Right atrium auricular region (tissue), 2 donors: ENCODE results near the gene ZNF860. TPM values are rescaled to one million over a fixed set of nuclear protein-coding genes. Genes with fewer than 3 reads are reported as not detected.
A peak's percentile ranks its signal among the peaks of the same experiment; 100 is the strongest.

Experiments used
- DNase-seq: peaks from one replicate; pipeline ENCODE4 v3.0.0-alpha.2; 2019; ENCODE audit warnings: low spot score
- H3K27ac ChIP-seq, 2 donors: fragments of 200-600 bp; sonication (generic); 1 replicate in 1 of 2; 2 replicates in 1 of 2; pipeline ENCODE4 v1.5.1; 2016 to 2019
- H3K27me3 ChIP-seq, 2 donors: fragments of 200-600 bp; sonication (generic); one replicate each; pipeline versions ENCODE4 v1.5.1 to v1.6.0; 2017 to 2019
- H3K36me3 ChIP-seq: fragments of 200-600 bp; sonication (generic); one replicate; pipeline ENCODE4 v1.5.1; 2016
- H3K4me1 ChIP-seq, 2 donors: fragments of 200-600 bp; sonication (generic); one replicate each; pipeline versions ENCODE4 v1.5.1 to v1.6.0; 2017 to 2019
- H3K4me3 ChIP-seq, 2 donors: fragments of 200-600 bp; sonication (generic); 1 replicate in 1 of 2; 2 replicates in 1 of 2; pipeline ENCODE4 v1.5.1; 2017 to 2019; ENCODE audit warnings: mild to moderate bottlenecking in 1 of 2, moderate library complexity in 1 of 2
- H3K9me3 ChIP-seq, 2 donors: fragments of 200-600 bp; sonication (generic); one replicate each; pipeline ENCODE4 v1.5.1; 2019
- total RNA-seq, 2 donors: library from RNA; depleted of rRNA; stranded (reverse); fragments of >200 nt; gene quantifications; one replicate each; pipeline ENCODE4 v1.1.0, GENCODE V29; 2016
- TF ChIP-seq, protein P1 (sequence below), 2 donors: fragments of 200-600 bp; sonication (generic); IDR thresholded peaks; one replicate each; pipeline ENCODE4 v1.5.1; 2019; ENCODE audit warnings: antibody characterized with exemption in 2 of 2

ZNF860 gene
- total RNA-seq, 2 donors from 2014 or later: 0.28 TPM; not detected in 1

DNA sequence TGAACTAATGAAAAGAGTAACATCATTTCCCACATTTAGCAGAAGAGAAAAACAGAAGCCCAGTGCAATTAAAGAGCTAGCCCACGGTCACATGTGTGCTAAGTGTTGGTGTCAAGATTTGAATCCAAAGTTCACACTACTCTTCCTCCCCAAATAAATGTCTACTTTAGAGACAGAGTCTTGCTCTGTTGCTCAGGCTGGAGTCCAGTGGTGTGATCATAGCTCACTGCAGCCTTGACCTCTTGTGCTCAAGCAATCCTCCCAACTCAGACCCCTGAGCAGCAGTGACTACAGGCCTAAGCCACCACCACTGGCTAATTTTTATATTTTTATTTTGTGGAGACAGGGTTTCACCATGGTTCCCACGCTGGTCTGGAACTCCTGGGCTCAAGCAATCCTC, 5.2 kb upstream of the ZNF860 start:
- Histone ChIP-seq H3K4me1 (peaks cover 0 to 25% of the 10 kb centered on the region in 2 donors), H3K9me3 (no peaks in the 10 kb centered on the region), H3K27ac (no peak overlapping the region), H3K36me3 (no peaks in the 10 kb centered on the region), H3K27me3 (no peaks in the 10 kb centered on the region), H3K4me3 (no peak overlapping the region)
- DNase-seq: no peak
- TF ChIP-seq, protein P1, sequence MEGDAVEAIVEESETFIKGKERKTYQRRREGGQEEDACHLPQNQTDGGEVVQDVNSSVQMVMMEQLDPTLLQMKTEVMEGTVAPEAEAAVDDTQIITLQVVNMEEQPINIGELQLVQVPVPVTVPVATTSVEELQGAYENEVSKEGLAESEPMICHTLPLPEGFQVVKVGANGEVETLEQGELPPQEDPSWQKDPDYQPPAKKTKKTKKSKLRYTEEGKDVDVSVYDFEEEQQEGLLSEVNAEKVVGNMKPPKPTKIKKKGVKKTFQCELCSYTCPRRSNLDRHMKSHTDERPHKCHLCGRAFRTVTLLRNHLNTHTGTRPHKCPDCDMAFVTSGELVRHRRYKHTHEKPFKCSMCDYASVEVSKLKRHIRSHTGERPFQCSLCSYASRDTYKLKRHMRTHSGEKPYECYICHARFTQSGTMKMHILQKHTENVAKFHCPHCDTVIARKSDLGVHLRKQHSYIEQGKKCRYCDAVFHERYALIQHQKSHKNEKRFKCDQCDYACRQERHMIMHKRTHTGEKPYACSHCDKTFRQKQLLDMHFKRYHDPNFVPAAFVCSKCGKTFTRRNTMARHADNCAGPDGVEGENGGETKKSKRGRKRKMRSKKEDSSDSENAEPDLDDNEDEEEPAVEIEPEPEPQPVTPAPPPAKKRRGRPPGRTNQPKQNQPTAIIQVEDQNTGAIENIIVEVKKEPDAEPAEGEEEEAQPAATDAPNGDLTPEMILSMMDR (IDR thresholded peaks at IDR 0.05): no peak

DNA sequence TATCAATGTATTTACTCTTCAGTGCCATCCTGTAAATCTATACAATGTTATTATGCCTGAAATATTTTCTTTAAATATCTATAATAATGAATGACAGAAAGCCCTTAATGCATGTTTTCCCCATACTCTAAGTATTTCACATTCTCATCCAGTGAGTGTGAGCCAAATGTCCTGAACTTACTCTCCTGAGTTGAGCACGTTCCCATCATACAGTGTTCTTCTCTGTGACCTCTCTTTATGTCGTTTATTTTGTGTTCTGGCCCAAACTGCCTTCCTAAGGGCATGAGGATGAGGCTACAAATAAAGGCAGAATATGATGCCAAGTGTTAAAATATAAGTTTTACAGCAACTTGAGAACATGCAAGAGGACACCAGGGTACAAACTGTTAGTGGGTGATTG, 3.8 kb upstream of the ZNF860 start:
- TF ChIP-seq, protein P1 (IDR thresholded peaks at IDR 0.05): no peak

DNA sequence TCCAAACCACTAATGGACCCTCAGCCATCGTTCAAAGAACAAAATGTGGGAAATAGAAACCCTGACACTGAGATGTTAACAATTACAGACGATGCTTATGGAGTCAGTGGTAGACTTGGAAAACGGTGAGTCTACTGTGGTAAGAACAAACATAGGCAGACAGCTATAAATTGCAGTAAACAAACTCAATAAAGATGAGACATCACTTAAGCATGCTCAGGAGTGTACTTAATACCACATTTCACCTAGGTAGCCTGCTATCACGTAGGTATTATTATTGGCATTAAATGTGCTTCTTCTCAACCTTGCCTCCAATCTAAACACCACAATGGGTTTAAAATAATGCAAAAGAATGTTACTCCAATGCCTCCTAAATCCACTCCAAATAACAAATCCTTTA, 3.0 kb upstream of the ZNF860 start:
- Histone ChIP-seq H3K27me3 (no peaks in the 10 kb centered on the region), H3K27ac (no peak overlapping the region), H3K36me3 (no peaks in the 10 kb centered on the region), H3K4me1 (peaks cover 0 to 24% of the 10 kb centered on the region in 2 donors), H3K4me3 (no peak overlapping the region), H3K9me3 (no peaks in the 10 kb centered on the region)
- no peak for DNase-seq
- TF ChIP-seq, protein P1 (IDR thresholded peaks at IDR 0.05): no peak

More for the DNA sequence above, 3.8 kb upstream of the ZNF860 start:
- no peaks in the 10 kb centered on the region for H3K9me3 ChIP-seq
- H3K4me1 ChIP-seq: peaks cover 0 to 30% of the 10 kb centered on the region in 2 donors
- no peak for DNase-seq
- H3K4me3 ChIP-seq: no peak overlapping the region
- H3K36me3 ChIP-seq: no peaks in the 10 kb centered on the region
- H3K27ac ChIP-seq: no peak overlapping the region
- no peaks in the 10 kb centered on the region for H3K27me3 ChIP-seq

DNA sequence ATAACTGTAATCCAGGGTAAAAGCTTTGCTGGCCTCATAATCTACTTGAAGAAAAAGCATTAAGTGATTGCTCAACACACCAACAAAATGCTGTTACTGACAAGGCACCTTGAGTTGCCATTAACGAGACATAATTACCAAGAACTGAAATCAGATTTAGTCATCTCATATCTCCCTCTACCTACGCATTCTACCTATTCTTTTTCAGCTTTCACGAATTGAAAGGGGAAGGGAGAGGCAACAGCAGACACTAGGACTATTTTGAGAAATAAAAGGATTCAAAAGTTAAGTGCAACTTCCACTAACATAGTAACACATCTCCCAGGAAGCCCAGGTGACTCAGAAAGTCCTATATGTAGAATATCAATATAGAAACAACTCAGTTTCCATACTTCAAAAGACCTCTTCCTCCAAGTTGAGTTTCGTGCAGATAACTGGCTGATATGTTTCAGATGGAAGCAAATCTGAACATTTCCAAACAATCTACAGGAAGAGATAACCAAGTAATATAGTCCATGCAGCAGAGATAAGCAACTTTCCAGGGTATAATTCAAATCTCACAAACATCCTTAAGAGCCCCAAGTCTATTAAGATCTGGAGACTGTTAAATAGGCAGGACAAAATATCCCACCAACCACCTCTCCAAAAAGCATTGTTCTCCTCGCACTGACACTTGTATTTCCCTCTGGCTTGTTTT, 2.4 kb upstream of the ZNF860 start:
- peaks cover 0 to 24% of the 10 kb centered on the region in 2 donors for H3K4me1 ChIP-seq
- H3K4me3 ChIP-seq: no peak overlapping the region
- H3K27ac ChIP-seq: no peak overlapping the region
- no peaks in the 10 kb centered on the region for H3K27me3 ChIP-seq
- H3K9me3 ChIP-seq: no peaks in the 10 kb centered on the region
- TF ChIP-seq, protein P1 (IDR thresholded peaks at IDR 0.05): no peak
- no peak for DNase-seq
- no peaks in the 10 kb centered on the region for H3K36me3 ChIP-seq

DNA sequence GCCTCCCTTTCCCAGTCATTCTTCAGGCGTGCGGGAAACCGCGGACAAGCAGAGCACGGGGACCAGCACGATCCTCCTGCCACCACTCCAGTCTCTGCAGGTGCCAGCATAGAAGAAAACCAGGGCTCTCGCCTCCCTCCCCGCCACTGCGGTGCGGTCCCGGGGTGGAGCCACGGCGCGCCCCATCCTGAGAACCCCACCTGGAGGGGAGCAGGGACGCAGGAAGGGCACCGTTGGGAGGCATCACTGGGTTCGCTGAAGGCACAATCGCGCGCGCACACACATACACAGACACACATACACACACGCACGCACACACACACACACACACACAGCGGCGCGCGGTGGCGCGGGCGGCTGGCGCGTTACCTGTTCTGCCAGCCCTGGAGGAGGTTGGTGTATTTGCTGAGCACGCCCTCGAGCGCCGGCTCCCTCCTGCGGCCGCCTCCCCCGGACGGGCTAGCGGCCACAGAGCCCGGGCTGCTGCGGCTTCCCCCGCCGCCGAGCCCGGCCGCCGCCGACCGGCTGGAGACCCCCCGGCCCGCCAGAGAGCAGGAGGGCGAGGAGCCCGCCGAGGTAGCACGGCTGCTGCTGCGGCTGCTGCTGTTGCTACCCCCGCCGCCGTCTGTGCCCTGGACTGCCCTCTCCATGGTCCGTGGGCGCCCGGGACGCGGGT, 882 bp upstream of the ZNF860 start:
- Histone ChIP-seq H3K4me3 (peak overlapping the region; percentile 69 to 72), H3K27ac (peak overlapping the region; percentile 76 to 86), H3K4me1 (peaks cover 0 to 24% of the 10 kb centered on the region in 2 donors), H3K36me3 (no peaks in the 10 kb centered on the region), H3K9me3 (no peaks in the 10 kb centered on the region), H3K27me3 (no peaks in the 10 kb centered on the region)
- TF ChIP-seq, protein P1 (IDR thresholded peaks at IDR 0.05): no peak
- DNase-seq: no peak
